PC-9 (cell line): Measurements from ENCODE around the gene NPTN.

Experiments used
- EZH2 ChIP-seq: fragments of 200-600 bp; sonication (generic); IDR thresholded peaks from 2 replicates; pipeline ENCODE4 v1.8.0; 2017; ENCODE audit warnings: antibody characterized with exemption, low read depth
- TF ChIP-seq, protein P1 (sequence below): fragments of 200-600 bp; sonication (generic); conservative IDR thresholded peaks from 2 replicates; pipeline ENCODE4 v1.6.1; 2017; ENCODE audit warnings: mixed run types, antibody characterized with exemption, mild to moderate bottlenecking, moderate library complexity

DNA sequence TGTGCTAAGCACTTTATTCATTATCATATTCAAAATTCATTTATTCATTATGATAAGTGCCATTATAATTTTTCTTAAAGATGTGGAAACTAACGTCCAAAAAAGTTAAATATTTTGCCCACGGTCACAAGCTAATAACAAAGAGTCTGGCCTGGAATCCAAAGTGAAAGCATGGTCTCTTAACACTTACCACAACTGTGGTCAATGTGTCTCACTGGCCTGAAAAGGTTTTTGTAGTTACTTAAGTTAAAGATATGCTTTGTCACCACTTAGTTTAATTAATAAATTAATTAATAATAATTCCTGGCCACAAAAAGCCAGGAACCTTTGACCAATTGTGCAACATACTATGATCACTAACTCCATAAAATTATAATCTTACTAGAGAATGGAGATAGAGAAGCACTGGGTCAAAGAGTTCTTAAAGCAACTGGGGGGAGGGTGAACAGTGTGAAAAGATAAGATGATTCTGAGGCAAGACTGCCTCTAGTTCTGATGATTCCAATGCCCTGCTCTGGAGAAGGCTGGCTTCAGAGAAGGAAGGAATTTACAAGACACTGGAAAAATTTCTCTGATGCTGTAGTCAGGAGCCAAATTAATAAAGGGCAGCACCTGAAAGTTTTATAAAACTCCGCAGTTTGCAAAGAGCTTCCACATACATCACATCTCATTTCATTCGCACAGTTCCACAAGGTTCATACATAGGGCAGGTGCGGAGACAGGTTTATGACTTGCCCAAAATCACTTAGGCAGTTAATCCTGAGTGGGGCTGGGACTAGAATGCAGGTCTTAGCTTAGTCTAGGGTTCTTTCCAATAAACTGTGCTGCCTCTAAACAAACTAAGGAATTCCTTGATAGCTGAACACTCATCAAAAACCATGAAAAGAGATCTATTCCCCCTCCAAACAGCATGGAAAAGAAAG, 32.5 kb downstream of the NPTN start:
- TF ChIP-seq EZH2, result no peak
- TF ChIP-seq, protein P1, sequence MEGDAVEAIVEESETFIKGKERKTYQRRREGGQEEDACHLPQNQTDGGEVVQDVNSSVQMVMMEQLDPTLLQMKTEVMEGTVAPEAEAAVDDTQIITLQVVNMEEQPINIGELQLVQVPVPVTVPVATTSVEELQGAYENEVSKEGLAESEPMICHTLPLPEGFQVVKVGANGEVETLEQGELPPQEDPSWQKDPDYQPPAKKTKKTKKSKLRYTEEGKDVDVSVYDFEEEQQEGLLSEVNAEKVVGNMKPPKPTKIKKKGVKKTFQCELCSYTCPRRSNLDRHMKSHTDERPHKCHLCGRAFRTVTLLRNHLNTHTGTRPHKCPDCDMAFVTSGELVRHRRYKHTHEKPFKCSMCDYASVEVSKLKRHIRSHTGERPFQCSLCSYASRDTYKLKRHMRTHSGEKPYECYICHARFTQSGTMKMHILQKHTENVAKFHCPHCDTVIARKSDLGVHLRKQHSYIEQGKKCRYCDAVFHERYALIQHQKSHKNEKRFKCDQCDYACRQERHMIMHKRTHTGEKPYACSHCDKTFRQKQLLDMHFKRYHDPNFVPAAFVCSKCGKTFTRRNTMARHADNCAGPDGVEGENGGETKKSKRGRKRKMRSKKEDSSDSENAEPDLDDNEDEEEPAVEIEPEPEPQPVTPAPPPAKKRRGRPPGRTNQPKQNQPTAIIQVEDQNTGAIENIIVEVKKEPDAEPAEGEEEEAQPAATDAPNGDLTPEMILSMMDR, result no peak
